Mesenteric fat pad (tissue), 1 donor: ENCODE measurements around the gene IL13RA2. TPM values are rescaled to one million over a fixed set of nuclear protein-coding genes. Genes with fewer than 3 reads are reported as not detected.

Experiments
- DNase-seq: peaks from one replicate; pipeline ENCODE4 v3.0.0-alpha.2; 2020; ENCODE audit warnings: low spot score
- long read RNA-seq: library from polyadenylated mRNA; unstranded; transcript quantifications from one replicate; pipeline ENCODE4 v2.0.0, GENCODE V29; 2020
- total RNA-seq: library from RNA; stranded (reverse); fragmentation: NEBNext Ultra II Directional; extraction: Animal tissue kit (Norgen Biotek cat#: 25700); gene quantifications from one replicate; pipeline ENCODE4 v1.2.1, GENCODE V29; 2021
- donor health status: DM: yes; HTN: yes; CAD: no.

The IL13RA2 gene, protein sequence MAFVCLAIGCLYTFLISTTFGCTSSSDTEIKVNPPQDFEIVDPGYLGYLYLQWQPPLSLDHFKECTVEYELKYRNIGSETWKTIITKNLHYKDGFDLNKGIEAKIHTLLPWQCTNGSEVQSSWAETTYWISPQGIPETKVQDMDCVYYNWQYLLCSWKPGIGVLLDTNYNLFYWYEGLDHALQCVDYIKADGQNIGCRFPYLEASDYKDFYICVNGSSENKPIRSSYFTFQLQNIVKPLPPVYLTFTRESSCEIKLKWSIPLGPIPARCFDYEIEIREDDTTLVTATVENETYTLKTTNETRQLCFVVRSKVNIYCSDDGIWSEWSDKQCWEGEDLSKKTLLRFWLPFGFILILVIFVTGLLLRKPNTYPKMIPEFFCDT
- not detected for total RNA-seq
- long read RNA-seq: 0 reads

DNA sequence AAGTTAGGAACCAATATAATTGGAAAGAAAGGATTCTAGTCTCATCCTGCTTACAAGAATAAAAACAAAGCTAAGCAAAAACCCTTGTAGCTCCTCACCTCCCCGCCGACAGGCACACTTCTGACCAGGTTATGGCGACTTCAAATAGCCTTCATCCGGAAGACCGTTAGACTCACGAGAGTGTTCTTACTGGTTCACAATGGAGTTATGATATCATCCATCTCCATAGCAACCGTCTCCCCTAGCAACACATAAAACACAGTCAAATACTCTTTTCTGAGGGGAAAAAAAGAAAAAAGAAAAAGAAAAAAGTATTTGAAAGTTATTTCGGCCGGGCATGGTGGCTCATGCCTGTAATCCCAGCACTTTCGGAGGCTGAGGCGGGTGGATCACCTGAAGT is at the start of gene IL13RA2:
Gene IL13RA2, minus strand, starts transcription at position 162 of the 400 bp plus-strand sequence. CDS start 347 bp downstream, outside the sequence.
- DNase-seq: no peak

DNA sequence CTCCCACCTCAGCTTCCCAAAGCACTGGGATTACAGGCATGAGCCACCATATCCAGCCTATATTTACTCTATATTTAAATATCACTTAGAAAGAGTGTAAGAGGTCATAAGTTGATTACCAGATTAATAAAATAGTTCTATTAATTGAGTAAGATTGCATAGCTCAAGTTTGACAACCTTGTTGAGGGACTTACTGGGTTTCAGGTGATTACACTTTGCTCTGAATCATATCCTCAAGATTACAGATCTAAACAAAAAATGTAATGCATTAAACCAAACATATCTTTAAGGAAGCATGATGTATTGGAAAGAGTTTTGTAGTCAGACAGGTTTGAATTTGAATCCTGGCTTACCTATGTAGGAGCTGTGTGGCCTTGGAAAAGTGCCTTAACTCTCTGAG is 47.9 kb upstream of the IL13RA2 start:
- no peak for DNase-seq

DNA sequence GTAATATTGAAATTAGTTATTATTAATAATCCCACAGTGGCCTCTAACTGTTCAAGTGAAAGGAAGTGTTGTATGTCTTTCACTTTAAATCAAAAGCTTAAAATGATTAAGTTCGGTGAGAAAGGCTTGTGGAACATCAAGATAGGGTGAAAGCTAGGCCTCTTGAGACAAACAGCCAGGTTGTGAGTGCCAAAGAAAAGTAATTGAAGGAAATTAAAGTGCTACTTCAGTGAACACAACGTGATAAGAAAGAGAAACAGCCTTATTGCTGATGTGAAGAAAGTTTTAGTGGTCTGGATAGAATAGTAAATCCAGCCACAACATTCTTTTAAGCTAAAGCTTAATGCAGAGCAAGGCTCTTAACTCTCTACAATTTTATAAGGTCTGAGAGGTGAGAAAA is 42.6 kb upstream of the IL13RA2 start:
- DNase-seq: no peak

DNA sequence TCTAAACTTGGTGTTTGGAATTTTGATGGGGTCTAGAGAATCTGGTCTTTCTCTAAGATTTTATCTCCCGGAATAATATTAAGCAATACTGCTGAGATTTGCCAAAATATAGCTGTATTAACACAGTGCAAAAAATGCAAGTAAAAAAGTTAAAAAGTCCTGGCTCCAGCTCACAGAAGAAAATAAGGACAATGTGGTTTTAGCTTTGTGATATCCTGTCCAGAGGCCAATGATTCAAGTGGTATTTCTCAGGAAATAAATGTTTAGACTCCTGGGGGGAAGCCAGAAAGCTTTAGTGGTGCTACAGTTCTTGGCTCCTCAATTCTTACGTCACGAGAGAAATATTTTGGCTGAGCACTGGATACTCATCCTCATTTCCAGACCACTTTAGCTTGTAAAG is 40.9 kb upstream of the IL13RA2 start:
- DNase-seq: no peak

DNA sequence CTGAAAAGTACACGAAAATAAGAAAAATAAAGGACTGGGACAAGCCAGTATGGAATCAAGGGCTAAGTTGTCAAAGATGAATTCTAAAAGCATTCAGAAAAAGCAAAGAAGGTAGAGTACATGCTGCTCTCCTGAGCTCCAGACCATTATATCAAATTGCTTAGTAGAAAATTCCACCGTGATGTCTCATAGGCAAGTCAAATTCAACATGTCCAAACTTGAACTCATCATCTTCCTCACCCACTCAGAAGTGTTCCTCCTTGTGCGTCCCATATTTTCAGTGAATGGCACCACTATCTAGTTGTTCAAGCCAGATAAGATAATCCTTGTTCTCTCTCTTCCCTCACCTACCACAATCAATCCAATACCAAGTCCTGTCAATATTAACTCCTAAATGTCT is 37.5 kb upstream of the IL13RA2 start:
- DNase-seq: no peak

DNA sequence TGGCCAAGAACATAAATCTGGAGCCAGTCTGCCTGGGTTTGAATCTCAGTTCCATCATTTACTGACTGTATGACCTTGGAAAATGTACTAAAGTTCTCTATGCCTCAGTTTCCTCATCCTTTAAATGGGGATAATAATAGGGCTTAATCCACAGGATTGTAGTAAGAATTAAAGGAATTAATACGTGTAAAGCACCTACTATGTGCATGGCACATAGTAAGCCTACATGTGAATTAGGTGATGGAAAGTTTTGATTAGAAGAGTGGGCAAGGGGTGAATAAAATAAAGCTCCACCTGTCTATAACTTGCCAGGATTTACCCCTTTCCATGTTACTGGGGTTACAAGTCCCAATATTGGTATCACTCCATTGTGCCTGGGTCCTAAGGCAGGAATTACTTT is 35.8 kb upstream of the IL13RA2 start:
- no peak for DNase-seq

DNA sequence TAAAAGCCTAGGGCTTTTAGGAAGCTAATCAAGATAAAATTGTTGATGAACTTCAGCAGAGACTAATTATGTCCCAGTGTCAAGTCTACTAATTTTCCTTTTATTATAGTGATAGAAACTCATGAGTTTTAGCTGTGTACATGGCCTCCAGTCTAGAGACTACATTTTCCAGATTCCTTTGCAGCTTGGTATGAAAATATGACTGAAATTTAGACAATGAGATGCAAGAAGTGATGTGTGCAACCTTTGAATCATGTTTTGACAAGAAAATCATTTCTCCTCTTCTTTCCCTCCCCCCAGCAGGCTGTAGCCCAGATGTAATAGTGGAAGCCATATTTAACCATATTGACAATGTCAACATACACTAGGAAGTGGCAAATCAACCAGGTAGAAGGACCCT is 30.3 kb upstream of the IL13RA2 start:
- no peak for DNase-seq

DNA sequence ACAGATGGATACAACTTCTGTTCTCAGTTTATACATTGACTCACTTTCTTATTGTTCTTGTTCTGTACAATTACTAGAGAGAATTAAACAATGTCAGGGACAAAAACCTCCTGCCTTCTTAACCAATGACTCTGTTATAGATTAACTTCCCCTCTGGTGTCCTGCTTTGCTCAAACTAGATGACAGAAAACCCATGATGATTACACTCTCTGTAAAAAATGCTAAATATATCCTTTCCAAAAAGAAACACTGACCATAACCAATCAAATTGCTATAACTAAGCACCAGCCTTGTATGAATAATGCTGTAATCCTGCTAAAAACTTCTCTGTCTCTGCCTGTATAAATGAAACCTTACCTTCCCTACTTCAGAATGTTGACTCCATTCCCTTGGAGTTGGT is 29.8 kb upstream of the IL13RA2 start:
- DNase-seq: no peak

DNA sequence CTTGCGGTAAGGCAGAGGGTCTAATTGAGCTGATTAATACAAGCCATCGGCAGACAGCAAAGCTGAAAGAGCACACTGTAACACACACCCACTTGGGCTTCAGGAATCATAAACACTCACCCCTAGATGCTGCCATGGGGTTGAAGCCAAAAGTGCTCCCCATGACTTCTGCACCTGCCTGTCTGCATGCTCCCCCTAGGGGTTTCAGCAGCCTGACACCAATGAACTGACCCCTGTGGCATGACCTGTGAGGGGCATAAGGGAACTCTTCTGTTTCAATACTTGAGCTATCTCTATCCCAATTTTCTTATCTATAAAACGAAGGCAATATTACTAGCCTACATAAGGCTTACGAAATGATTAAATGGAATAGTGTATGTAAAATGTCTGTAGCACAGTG is 23.0 kb upstream of the IL13RA2 start:
- DNase-seq: no peak

DNA sequence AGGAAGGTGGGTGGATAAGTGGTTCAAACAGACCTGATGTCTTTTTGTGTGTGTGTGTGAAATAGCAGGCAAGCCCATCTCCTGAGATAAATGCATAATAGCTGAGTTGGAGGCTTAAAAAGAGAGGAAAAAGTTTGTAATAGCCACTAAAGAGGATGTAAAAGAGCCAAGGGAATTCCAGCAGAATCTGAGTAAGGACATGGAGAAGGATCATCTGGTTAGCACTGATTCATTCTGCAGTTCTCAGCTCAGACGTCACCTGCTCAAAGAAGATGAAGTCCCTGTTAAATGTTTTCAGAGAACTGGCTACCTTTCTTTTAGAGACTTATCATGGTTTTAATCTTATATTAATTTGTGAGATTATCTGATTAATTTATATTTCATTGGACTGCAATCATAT is 21.0 kb upstream of the IL13RA2 start:
- no peak for DNase-seq

DNA sequence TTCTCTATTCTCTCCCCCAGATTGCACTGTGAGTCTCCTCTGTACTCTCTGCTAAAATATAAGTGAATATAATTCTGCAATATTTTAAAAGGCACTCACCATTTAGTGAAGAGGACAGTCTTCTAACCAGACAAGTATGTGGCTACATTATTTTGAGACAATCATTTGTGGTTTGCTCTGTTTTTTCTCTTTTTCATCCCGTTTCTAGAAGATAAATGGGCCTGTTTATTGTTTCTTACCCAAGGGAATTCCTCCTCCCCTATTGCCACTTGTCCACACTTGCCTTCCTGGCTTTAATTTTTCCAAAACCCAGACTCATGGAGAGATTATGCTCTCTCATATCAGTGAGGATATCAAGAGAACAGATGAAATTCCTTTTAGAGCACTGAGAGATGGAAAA is 18.6 kb upstream of the IL13RA2 start:
- DNase-seq: no peak

DNA sequence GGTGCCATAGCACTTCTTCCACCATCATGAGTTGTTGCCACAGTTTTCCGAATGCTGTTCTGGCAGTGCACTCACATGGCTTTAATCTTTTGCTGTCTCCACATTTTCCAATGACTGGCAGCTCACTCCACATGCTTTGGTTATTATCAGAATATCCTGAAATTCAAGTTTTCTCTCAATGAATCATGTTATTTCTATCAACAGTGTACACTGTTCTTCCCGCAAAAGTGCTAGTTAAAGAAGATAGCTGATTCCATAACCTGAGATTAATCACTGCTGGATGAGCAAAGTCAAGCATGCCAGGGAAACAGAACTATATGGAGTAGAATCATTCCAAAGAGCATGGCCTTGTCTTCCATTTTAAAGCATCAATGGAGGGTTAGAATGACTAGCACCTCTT is 14.6 kb upstream of the IL13RA2 start:
- no peak for DNase-seq

DNA sequence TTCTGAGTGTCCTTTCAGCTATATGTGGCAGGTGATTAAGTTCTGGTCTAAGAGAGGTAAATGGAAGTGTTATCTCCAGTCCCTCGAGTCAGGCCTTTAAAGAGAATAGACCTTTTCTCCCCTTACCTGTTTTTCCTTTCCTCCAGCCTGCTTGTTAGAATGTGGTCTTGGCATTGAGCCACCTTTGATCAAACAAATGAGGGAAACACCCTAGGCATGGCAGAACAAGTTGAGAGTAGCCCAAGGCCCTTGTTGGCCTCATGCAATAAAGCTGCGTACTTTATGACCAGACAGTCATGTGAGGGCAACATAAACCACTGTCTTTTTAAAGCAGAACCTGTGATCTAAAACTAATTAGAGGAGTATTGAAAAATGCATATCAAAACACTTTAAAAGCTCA is 13.2 kb upstream of the IL13RA2 start:
- no peak for DNase-seq

DNA sequence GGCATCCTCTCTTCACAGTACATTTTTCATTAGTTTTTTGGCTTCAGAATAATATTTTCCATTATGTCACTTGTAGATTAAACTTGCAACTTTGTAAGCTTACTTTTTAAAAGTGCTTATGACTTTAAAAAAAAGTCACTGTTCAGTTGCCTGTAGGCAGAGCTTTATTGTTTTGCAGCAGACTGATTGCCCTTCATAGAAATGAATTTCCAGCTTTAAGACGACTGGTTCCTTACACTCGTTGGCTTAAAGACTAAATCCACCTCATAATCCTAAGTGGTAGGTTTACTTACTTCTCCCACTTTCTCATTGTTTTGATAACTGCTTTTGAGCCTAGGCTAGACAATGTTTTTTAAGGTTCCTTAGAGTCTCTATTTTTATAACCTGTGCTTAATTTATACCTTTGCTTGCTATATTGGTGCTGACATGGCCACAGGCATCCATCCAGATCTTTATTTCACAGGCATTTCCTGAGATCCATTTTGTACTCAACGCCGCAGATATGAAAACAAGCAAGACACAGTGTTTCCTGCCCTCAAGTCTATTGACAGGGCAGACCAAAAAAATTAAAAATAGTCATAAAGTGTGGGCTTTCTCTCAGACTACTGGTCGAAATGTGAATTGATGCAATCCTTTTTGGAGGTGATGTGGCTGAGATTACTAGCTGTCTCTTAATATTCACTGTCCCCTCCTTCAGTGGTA is 12.6 kb upstream of the IL13RA2 start:
- DNase-seq: no peak

DNA sequence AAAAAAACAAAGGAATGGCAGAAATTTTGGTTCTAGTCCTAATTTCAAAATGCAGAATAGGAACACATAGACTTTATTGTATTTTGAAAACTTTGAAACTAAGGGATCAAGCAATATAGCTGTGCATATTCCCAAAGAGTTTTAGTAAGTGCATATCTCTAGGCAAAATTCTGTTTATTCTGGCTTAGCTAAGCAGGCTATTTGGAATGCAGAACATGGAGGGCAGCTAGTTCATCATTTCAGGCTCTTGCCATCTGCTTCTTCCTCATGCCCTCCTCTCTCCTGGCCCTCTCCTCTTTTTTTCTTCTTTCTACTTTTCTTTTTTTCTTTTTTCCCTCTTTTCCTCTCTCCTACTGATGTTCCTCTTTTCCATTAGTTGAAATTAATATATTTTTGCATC is 12.0 kb upstream of the IL13RA2 start:
- no peak for DNase-seq

DNA sequence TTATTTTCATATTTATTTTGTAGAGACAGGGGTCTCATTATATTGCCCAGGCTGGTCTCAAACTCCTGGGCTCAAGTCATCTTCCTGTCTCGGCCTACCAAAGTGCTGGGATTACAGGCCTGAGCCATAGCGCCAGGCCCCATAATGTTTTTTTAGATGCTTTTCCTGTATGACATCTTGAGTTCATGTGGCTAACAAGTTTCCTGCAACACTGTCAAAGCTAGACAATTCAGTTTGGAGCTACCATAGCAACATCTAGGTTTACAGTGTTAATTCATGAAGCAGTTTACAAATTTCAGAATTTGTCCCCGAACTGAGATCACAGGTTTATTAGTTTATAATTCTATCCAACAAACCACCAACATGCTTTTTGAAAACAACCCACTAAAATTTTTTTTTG is 6.4 kb upstream of the IL13RA2 start:
- no peak for DNase-seq

DNA sequence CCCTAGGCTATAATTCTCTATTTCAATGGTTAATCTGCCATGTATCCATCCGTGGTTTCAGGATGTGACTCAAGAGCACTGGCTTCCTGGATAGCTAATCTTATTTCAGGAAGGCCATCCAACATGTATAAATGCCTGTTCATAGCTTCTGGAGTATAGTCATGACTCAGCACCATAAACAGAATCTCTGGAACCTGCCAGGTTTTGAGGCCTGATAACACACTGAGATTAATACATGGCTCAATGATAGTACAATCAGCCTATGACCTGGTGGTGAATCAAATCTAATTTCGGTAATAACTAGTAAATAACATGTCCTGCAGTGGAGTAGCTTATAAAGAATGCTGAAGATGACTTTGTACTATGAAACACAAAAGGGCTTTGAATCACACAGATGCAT is 5.7 kb upstream of the IL13RA2 start:
- DNase-seq: no peak

DNA sequence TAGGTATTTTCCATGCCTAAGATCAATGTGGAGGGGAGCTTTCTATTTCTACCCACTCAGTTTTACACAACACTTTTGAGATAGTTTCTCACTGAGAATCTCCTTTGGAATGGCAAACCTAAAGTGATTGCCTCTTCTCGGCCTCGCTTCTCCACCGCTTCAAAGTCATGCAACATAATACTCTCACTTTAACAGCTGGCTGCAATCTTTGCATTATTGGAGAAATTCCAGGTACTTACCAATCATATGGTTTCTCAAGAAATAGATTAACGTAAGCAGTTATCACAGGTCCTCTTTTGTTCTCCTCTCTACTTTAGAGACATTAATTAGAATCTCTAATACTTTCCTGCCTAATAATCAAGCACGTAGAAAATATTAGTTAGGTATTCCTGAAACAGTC is 3.7 kb upstream of the IL13RA2 start:
- DNase-seq: no peak

DNA sequence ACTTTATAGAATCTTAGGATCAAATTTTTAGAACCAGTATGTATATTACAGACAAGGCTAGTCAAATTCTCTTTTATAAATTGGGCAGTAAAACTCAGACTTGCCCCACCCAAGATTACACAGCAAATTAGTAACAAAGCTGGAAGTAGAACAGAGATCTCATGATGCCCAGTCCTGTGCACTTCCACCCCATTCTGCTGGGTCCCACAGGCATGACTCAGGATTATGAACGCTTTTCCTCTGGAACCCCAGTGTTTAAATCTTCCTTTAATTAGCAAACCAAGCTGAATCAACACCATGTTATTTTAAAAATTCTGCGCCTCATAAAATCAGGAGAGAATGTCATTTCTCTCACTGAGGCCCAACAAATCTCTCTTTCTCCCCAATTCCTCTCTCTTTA is 1.5 kb upstream of the IL13RA2 start:
- DNase-seq: no peak

DNA sequence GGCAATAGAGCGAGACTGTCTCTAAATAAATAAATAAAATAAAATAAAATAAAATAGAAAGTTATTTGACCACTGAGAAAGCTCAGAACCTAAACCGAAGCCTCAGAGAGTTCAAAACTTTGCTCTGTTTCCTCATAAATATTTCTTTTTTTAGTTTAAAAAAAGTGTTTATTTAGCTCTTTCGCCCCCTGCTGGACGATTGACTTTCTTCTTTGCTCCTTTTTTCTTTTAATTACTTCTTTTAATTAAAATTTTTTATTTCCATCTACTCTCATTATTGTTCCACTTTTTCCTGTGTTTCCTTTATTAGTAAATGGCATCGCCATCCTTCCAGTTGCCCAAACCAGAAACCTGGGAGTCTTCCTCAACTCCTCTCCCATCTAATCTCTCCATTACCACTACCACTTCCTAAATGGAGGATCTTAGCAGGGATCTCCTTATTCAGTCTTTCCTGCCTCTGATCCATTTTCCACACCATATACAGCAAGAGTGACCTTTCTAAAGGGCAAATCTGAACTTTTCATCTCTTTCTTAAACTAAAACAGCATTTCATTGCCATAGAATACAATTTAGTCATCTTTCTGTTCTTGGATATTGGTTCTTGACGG is 728 bp upstream of the IL13RA2 start:
- DNase-seq: no peak

DNA sequence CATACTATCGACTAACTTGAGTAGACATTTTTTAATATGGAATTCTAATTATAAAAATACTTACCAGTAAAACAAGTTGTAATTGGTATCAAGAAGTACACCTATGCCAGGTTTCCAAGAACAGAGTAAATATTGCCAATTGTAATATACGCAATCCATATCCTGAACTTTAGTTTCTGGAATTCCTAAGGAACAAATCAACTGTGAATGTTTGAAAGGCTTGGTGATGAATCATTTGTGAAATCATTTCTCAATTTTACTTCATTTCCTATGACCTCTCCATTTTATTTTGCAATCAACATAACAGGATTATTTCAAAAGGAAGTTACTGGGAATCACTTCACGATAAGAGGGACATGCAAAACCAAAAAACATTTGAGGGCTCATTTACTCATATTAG is 3.7 kb downstream of the IL13RA2 start:
- no peak for DNase-seq

DNA sequence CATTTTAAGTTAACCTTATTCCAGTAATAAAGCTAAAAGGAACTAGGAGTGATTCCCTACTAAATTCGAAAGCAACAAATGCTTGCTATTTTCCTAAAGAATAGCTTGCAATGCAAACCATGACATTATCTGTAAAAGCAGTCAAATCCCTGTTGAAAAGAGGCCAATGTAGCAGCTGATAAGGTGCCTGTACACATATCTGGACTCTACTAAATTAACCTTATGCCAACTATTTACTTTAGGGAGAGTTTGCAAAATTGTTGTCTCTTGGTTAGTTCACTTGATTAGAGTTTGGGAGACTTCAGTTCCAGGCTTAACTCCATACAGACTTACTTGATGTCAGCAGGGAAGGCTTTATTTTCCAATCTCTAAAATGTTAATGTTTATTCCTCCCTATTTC is 6.0 kb downstream of the IL13RA2 start:
- DNase-seq: no peak

DNA sequence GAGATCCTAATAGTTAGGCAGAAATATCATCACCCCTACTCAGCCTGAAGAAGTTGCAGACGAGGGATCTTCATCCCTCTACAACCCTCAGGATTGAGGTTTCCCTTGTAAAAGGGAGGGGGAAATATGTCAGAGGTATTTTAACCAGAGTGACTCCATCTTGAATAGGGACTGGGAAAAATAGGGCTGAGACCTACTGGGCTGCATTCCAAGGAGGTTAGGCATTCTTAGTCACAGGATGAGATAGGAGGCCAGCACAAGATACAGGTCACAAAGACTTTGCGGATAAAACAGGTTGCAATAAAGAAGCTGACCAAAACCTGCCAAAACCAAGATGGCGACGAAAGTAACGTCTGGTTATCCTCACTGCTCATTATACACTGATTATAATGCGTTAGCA is 17.5 kb downstream of the IL13RA2 start:
- no peak for DNase-seq
